Cardiac fibroblast (primary cell): ENCODE results near the gene CLIC4.
A peak's percentile ranks its signal among the peaks of the same experiment; 100 is the strongest.

Source experiments
- DNase-seq, 2 donors: peaks; one replicate each; pipeline versions ENCODE4 v3.0.0 to v3.0.0-alpha.2; 2010; ENCODE audit warnings: low read depth in 2 of 2
- H3K4me3 ChIP-seq, 2 donors: replicated peaks in 1 of 2; 1 replicate in 1 of 2; 2 replicates in 1 of 2; pipeline ENCODE4 v1.5.1; 2011; ENCODE audit warnings: low read depth in 2 of 2, low read length in 2 of 2, mild to moderate bottlenecking in 2 of 2, moderate library complexity in 1 of 2
- CTCF ChIP-seq: IDR thresholded peaks from one replicate; pipeline ENCODE4 v1.5.1; 2011; ENCODE audit warnings: low read depth, mild to moderate bottlenecking, low read length, inconsistent platforms

The CLIC4 gene

DNA sequence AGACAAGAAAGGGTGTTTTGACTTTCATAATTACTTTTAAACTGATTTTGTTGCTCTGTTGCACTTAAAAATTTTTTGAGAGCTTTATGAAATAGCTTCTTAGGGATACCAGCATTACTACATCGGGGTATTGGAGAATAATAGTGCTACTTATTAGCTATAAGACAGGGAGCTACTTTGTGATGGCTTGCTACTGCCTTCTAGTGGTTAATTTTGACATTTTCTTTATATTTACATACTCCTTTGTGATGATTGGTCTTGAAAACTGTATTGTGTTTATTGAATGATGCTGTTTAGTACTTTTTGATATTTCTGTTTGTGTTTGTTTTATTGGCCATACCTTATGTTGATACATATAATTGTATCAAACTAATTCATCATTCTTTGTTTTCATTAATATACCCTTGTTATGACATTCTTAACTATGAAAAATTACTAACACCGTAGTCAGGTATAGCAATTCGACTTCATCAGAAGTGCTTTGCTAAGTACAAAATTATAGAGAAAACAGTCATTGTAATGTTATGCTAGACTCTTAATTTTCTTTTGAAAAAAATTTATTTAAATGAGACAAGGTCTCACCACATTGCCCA, 85.5 kb downstream of the CLIC4 start:
- H3K4me3 ChIP-seq, result no peak overlapping the region
- TF ChIP-seq CTCF, result peak; percentile 67
- DNase-seq, result peak; percentile 84 to 86

GRCh38 chr1:24841593-24841992, 96.3 kb downstream of the CLIC4 start:
- DNase-seq, result no peak
- H3K4me3 ChIP-seq, result no peak overlapping the region
- TF ChIP-seq CTCF, result no peak

DNA sequence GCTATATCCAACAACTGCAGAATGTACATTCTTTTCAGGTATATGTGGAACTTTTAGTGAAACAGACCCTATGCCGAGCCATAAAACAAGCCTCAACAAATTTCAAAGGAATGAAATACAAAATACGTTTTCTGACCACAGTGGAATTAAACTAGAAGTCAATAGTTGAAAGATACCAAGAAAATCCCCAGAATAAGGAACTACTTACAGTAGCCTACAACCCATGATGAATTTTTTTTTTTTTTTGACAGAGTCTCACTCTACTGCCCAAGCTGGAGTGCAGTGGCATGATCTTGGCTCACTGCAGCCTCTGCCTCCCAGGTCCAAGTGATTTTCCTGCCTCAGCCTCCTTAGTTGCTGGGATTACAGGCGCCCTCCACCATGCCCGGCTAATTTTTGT, 101.4 kb downstream of the CLIC4 start:
- DNase-seq, result no peak
- H3K4me3 ChIP-seq, result no peak overlapping the region
- no peak for TF ChIP-seq CTCF

DNA sequence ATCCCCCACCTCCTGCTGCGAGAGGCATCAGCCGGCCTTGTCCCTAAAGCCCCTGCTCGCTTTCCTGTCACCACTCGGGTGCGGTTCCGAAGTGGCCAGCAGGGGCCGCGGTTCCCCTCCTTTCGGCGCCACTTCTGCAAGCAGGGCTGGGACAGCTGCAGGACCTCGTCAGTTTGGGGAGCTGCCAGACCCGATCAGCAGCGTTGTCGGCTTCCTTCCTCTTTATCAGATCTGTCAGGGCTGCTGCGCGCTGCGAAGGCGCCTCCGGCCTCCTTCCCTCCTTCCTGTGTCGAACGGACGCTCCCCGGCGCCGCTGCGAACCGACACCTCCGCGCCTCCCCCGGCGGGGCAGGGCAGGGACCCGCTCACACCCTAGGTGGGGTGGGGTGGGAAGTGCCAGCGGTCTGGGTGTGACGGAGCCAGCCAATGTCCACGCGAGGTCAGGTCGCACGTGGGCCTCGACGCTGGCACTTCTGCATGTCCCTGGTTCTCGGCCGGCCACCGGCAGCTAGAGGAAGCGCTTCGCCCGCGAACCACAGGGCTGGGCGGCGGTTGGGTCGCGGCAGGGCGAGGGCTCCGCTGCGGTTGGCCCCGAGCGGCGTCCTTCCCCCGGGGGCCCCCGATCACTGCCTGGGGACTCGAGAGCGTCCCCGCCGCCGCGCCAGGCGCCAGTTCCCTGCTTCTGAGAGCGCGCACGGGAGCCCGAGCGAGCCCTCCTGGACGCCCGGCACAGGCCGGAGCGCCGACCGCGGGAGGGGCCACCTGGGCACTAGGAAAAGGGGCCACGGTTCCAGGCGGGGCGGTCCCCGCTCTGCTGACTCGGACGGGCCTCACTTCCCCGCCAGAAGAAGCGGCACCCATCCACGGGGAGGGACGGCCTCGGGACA, 103.0 kb downstream of the CLIC4 start:
- H3K4me3 ChIP-seq, result peak overlapping the region; percentile 33 to 41
- peak; percentile 94 for TF ChIP-seq CTCF
- peak; percentile 89 to 95 for DNase-seq

DNA sequence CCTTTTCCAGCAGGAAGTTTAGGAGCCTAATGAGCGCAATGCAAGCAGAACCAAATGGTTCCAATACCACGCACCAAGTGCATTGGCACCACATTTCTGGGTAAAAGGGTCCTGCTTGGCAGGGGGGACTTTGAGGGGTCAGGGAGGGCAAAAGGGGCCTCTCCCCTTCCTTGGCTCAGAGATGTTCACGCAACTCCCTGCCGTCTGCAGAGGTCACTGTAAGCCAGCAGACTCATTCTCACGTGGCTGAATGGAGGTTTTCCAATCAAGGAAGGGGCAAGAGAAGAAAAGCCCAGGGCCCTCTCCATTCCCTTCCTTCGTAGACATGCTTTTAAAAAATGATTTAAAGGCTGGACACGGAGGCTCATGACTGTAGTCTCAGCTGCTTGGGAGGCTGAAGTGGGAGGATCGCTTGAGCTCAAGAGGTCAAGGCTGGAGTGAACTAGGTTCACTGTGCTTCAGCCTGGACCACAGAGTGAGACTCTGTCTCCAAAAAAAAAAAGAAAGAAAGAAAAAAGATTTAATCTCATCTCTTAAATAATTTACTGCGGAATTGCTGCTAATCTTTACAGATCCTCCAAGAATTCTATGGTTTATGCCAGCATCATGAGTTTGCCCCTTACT, 104.5 kb downstream of the CLIC4 start:
- no peak for TF ChIP-seq CTCF
- DNase-seq, result peak in 1 of 2 donors; percentile 48
- no peak overlapping the region for H3K4me3 ChIP-seq

GRCh38 chr1:24850328-24850920, 105.2 kb downstream of the CLIC4 start:
- no peak for TF ChIP-seq CTCF

More at GRCh38 chr1:24850328-24850920, 105.2 kb downstream of the CLIC4 start:
- H3K4me3 ChIP-seq, result no peak overlapping the region
- DNase-seq, result peak; percentile 49 to 57
